Endothelial cell (in vitro differentiated cells): ENCODE measurements around the gene CNIH2. TPM values are rescaled to one million over a fixed set of nuclear protein-coding genes. Genes with fewer than 3 reads are reported as not detected.
A peak's percentile ranks its signal among the peaks of the same experiment; 100 is the strongest.

Experiments used
- DNase-seq: peaks from one replicate; pipeline ENCODE4 v3.0.0; 2021; ENCODE audit warnings: low spot score
- H3K27ac Mint-ChIP-seq: one replicate; pipeline ENCODE4 v1.8.0; 2021; ENCODE audit warnings: mixed read lengths, inconsistent platforms; ENCODE audit not compliant: unreplicated experiment
- H3K27me3 Mint-ChIP-seq: one replicate; pipeline ENCODE4 v1.8.0; 2021; ENCODE audit warnings: mild to moderate bottlenecking, moderate library complexity, mixed read lengths, inconsistent platforms; ENCODE audit not compliant: unreplicated experiment
- H3K36me3 Mint-ChIP-seq: one replicate; pipeline ENCODE4 v1.8.0; 2021; ENCODE audit warnings: mild to moderate bottlenecking, low read depth, mixed read lengths, inconsistent platforms; ENCODE audit not compliant: unreplicated experiment
- H3K4me1 Mint-ChIP-seq: one replicate; pipeline ENCODE4 v1.8.0; 2021; ENCODE audit warnings: mild to moderate bottlenecking, mixed read lengths, inconsistent platforms; ENCODE audit not compliant: unreplicated experiment
- H3K4me3 Mint-ChIP-seq: one replicate; pipeline ENCODE4 v1.8.0; 2021; ENCODE audit warnings: mild to moderate bottlenecking, mixed read lengths, inconsistent platforms; ENCODE audit not compliant: unreplicated experiment
- H3K9me3 Mint-ChIP-seq: one replicate; pipeline ENCODE4 v1.8.0; 2021; ENCODE audit warnings: mixed read lengths, inconsistent platforms; ENCODE audit not compliant: unreplicated experiment
- total RNA-seq: library from RNA; stranded (reverse); fragmentation: NEBNext Ultra II Directional; extraction: Animal tissue kit (Norgen Biotek cat#: 25700); gene quantifications from one replicate; pipeline ENCODE4 v1.2.1, GENCODE V29; 2021; ENCODE audit not compliant: unreplicated experiment
- TF ChIP-seq, protein P1 (sequence below): fragments of 200-600 bp; sonication (generic); IDR thresholded peaks from one replicate; pipeline ENCODE4 v1.5.0; 2021; ENCODE audit warnings: antibody characterized with exemption; ENCODE audit not compliant: unreplicated experiment

CNIH2 gene
- total RNA-seq, 1 donor from 2014 or later = 1.9 TPM

GRCh38 chr11:66286699-66287098 is 8.7 kb downstream of the CNIH2 start:
- DNase-seq = no peak
- Mint-ChIP-seq H3K27ac (no peak overlapping the region), H3K4me3 (no peak overlapping the region), H3K9me3 (no peaks in the 10 kb centered on the region), H3K36me3 (peaks cover under 1% of the 10 kb centered on the region), H3K4me1 (peaks cover 18% of the 10 kb centered on the region), H3K27me3 (peaks cover 17% of the 10 kb centered on the region)
- TF ChIP-seq, protein P1, sequence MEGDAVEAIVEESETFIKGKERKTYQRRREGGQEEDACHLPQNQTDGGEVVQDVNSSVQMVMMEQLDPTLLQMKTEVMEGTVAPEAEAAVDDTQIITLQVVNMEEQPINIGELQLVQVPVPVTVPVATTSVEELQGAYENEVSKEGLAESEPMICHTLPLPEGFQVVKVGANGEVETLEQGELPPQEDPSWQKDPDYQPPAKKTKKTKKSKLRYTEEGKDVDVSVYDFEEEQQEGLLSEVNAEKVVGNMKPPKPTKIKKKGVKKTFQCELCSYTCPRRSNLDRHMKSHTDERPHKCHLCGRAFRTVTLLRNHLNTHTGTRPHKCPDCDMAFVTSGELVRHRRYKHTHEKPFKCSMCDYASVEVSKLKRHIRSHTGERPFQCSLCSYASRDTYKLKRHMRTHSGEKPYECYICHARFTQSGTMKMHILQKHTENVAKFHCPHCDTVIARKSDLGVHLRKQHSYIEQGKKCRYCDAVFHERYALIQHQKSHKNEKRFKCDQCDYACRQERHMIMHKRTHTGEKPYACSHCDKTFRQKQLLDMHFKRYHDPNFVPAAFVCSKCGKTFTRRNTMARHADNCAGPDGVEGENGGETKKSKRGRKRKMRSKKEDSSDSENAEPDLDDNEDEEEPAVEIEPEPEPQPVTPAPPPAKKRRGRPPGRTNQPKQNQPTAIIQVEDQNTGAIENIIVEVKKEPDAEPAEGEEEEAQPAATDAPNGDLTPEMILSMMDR = no peak

GRCh38 chr11:66287211-66287888 is 9.4 kb downstream of the CNIH2 start:
- TF ChIP-seq, protein P1 = no peak
- Mint-ChIP-seq H3K4me3 (peak overlapping the region; percentile 67), H3K27me3 (peaks cover 17% of the 10 kb centered on the region), H3K9me3 (no peaks in the 10 kb centered on the region), H3K27ac (no peak overlapping the region), H3K36me3 (no peaks in the 10 kb centered on the region), H3K4me1 (peaks cover 18% of the 10 kb centered on the region)
- DNase-seq = no peak

- no peak for DNase-seq
- peaks cover 18% of the 10 kb centered on the region for H3K4me1 Mint-ChIP-seq
- H3K36me3 Mint-ChIP-seq = peaks cover 4% of the 10 kb centered on the region
- H3K9me3 Mint-ChIP-seq = no peaks in the 10 kb centered on the region
- peak overlapping the region; percentile 92 for H3K27ac Mint-ChIP-seq
- peaks cover 21% of the 10 kb centered on the region for H3K27me3 Mint-ChIP-seq
- TF ChIP-seq, protein P1 = no peak
- H3K4me3 Mint-ChIP-seq = peak overlapping the region; percentile 96
These were observed 10.1 kb downstream of the CNIH2 start for GRCh38 chr11:66287889-66288670.

DNA sequence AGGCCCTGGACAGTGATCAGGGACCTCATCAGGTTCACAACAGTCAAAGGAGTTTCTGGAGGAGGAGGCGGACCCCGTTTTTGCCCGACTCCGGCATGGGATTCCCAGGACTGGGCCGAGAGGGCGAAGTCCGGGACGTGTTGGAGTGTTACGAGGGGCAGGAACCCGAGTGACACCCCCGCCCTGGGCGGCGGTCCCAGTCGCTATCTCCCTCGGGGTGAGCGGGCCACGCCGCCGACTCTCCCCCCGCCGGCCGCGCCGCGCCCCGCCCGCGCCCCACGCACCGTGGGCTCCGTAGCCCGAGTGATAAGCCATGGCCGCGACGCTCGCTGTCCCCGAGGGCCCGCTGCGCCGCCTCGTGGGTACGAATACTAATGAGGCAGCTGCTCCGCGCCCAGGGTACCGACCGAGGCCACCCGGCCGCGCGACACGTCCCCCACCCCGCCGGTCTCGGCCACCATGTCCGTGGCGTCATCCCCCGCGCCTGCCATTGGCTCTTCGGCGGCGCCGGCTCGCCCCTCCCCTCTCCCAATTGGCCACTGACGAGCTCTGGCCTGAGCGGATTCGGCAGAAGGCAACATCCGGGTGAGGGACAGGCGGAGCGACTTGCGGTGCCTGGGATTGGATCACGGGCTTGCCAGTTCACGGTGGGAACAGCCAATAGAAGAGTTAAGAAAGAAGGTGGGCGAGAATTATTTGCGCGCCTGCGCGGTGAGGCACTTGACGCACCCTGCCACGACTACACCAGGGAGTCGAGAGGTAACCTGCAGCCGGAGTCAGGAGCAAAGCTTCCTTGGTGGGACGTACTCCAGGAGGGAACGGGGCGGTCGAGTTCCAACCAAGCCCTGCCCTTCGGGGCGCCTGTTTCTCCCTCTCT is 10.9 kb downstream of the CNIH2 start, which contains the start of gene YIF1A:
Gene YIF1A, minus strand, starts transcription at position 473 of the 877 bp plus-strand sequence. Its CDS starts 158 bp downstream, at position 315.
- H3K36me3 Mint-ChIP-seq = peaks cover 4% of the 10 kb centered on the region
- peak; percentile 97 for DNase-seq
- H3K27ac Mint-ChIP-seq = peak within 1 kb of the TSS; percentile 92
- H3K4me3 Mint-ChIP-seq = peak within 1 kb of the TSS; percentile 96
- H3K4me1 Mint-ChIP-seq = peaks cover 18% of the 10 kb centered on the region
- TF ChIP-seq, protein P1 = no peak
- peaks cover 24% of the 10 kb centered on the region for H3K27me3 Mint-ChIP-seq
- no peaks in the 10 kb centered on the region for H3K9me3 Mint-ChIP-seq
